ENCODE data around the gene ACSS1. TPM values are rescaled to one million over a fixed set of nuclear protein-coding genes. Genes with fewer than 3 reads are reported as not detected.

Gene ACSS1
- total RNA-seq, 1 donor from 2014 or later, result 0.27 TPM

DNA sequence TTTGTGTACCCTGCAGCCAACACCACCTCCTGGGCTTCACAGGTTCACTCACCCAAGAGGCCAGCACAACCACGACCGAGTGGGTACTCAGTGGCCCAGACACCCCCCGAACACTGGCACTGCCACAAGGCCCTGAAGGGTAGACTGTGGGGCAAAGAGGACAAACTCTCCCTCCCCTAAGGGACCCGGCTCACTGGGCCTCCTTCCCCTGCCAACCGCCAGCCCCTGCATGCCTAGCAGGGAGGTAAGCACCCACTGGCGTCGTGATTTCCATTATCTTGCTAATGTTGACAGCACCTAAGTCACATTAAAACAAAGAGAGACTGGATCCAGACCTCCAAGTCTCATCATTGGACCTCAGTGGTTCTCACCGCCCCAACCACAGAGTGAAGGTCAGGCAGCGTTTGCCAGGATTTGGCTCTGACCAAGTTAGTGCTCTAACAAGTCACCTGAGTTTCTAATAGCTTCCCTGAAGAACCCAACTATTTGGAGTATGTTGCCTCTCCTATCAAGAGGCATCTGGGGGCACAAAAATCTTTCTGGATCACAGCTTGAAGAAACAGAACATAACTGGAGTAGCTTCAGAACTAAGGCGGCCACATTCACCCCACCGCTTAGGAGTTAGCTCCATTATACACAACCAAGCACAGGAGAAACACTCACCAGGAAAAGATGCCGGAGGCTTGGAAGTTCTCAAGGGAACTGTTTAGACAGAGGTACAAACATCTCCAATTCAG, 51.3 kb downstream of the ACSS1 start:
- H3K27ac Mint-ChIP-seq (ENCODE audit: unreplicated experiment), result no peak overlapping the region
- no peaks in the 10 kb centered on the region for H3K79me2 ChIP-seq (ENCODE audit: insufficient read depth, low read length)
- H2AFZ ChIP-seq (ENCODE audit: low read depth, low read length), result no peak overlapping the region
- H3K27me3 ChIP-seq (ENCODE audit: insufficient read depth, low read length), result peaks cover 8% of the 10 kb centered on the region
- H3K4me1 Mint-ChIP-seq (ENCODE audit: low read depth, unreplicated experiment), result no peaks in the 10 kb centered on the region
- no peaks in the 10 kb centered on the region for H3K36me3 Mint-ChIP-seq (ENCODE audit: low read depth, unreplicated experiment)
- H3K4me3 ChIP-seq (ENCODE audit: insufficient read depth, low read depth, low read length), result no peak overlapping the region
- no peak overlapping the region for H3K27ac ChIP-seq (ENCODE audit: low read depth, low read length)
- H3K4me1 ChIP-seq (ENCODE audit: insufficient read depth, low read length), result no peaks in the 10 kb centered on the region
- TF ChIP-seq EZH2 (IDR thresholded peaks at IDR 0.05; ENCODE audit: insufficient read depth, low read length), result no peak
- TF ChIP-seq, protein P1, sequence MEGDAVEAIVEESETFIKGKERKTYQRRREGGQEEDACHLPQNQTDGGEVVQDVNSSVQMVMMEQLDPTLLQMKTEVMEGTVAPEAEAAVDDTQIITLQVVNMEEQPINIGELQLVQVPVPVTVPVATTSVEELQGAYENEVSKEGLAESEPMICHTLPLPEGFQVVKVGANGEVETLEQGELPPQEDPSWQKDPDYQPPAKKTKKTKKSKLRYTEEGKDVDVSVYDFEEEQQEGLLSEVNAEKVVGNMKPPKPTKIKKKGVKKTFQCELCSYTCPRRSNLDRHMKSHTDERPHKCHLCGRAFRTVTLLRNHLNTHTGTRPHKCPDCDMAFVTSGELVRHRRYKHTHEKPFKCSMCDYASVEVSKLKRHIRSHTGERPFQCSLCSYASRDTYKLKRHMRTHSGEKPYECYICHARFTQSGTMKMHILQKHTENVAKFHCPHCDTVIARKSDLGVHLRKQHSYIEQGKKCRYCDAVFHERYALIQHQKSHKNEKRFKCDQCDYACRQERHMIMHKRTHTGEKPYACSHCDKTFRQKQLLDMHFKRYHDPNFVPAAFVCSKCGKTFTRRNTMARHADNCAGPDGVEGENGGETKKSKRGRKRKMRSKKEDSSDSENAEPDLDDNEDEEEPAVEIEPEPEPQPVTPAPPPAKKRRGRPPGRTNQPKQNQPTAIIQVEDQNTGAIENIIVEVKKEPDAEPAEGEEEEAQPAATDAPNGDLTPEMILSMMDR (IDR thresholded peaks at IDR 0.05; ENCODE audit: insufficient read depth, low read depth, low read length), result no peak
- FAIRE-seq (no peak), DNase-seq (ENCODE audit: low read depth) (no peak)
- H3K4me3 Mint-ChIP-seq (ENCODE audit: unreplicated experiment), result no peak overlapping the region
- H3K27me3 Mint-ChIP-seq (ENCODE audit: low read depth, unreplicated experiment), result peaks cover 51% of the 10 kb centered on the region
- H3K4me2 ChIP-seq (ENCODE audit: low read length), result no peak overlapping the region
- no peaks in the 10 kb centered on the region for H3K9me3 Mint-ChIP-seq (ENCODE audit: unreplicated experiment)
- H3K9ac ChIP-seq (ENCODE audit: low read length), result no peak overlapping the region
- H3K9me3 ChIP-seq (ENCODE audit: insufficient read depth, low read depth, low read length), result no peaks in the 10 kb centered on the region
- no peaks in the 10 kb centered on the region for H4K20me1 ChIP-seq (ENCODE audit: insufficient read depth, low read length)
- H3K36me3 ChIP-seq (ENCODE audit: insufficient read depth, low read length), result no peaks in the 10 kb centered on the region

DNA sequence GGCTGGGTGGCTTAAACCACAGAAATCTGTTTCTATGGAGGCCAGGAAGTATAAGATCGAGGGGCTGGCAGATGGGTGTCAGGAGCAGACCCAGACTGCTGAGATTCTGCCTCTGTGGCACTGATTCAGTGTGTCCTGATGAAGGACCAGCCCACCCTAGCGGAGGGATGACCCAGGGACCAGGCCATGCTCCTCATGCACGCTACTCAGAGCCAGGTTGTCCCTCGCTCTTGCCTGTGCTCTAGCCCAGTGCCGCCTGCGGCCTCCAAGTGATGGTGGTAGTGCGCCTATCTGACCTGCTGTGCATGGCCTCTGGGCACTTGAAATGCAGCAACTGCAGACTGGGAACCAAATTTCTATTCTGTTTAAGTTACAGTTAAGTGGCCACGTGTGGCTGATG, 52.3 kb downstream of the ACSS1 start:
- Histone ChIP-seq H2AFZ (ENCODE audit: low read depth, low read length) (no peak overlapping the region), H3K4me2 (ENCODE audit: low read length) (no peak overlapping the region), H3K79me2 (ENCODE audit: insufficient read depth, low read length) (no peaks in the 10 kb centered on the region), H4K20me1 (ENCODE audit: insufficient read depth, low read length) (no peaks in the 10 kb centered on the region), H3K4me3 (ENCODE audit: insufficient read depth, low read depth, low read length) (no peak overlapping the region), H3K9ac (ENCODE audit: low read length) (no peak overlapping the region), H3K4me1 (ENCODE audit: insufficient read depth, low read length) (no peaks in the 10 kb centered on the region), H3K36me3 (ENCODE audit: insufficient read depth, low read length) (no peaks in the 10 kb centered on the region), H3K27me3 (ENCODE audit: insufficient read depth, low read length) (peaks cover 8% of the 10 kb centered on the region), H3K27ac (ENCODE audit: low read depth, low read length) (no peak overlapping the region), H3K9me3 (ENCODE audit: insufficient read depth, low read depth, low read length) (no peaks in the 10 kb centered on the region)
- no peaks in the 10 kb centered on the region for H3K4me1 Mint-ChIP-seq (ENCODE audit: low read depth, unreplicated experiment)
- TF ChIP-seq EZH2 (IDR thresholded peaks at IDR 0.05; ENCODE audit: insufficient read depth, low read length), result no peak
- TF ChIP-seq, protein P1 (IDR thresholded peaks at IDR 0.05; ENCODE audit: insufficient read depth, low read depth, low read length), result no peak
- H3K4me3 Mint-ChIP-seq (ENCODE audit: unreplicated experiment), result no peak overlapping the region
- no peaks in the 10 kb centered on the region for H3K36me3 Mint-ChIP-seq (ENCODE audit: low read depth, unreplicated experiment)
- peaks cover 44% of the 10 kb centered on the region for H3K27me3 Mint-ChIP-seq (ENCODE audit: low read depth, unreplicated experiment)
- FAIRE-seq (no peak), DNase-seq (ENCODE audit: low read depth) (no peak)
- no peaks in the 10 kb centered on the region for H3K9me3 Mint-ChIP-seq (ENCODE audit: unreplicated experiment)
- H3K27ac Mint-ChIP-seq (ENCODE audit: unreplicated experiment), result no peak overlapping the region

DNA sequence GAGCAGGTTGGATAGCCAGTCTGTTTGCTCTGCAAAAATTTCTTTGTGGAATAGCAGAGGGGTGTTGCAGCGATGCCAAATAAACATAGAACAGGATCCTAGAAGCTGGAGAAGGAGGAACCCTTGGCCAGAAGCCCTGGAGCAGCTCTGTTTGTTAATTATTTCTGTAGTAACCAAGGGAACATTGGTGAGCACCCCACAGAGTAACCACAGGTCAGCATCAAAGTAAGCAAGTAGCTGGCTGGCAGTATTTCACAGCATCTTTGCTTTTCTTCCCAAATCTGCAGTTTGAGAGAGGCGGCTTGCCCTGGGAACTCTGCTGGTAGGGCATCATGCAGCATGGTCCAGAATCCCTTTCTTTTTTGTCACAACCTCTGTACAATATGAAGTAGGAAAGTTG, 52.7 kb downstream of the ACSS1 start:
- Histone ChIP-seq H3K4me3 (ENCODE audit: insufficient read depth, low read depth, low read length) (no peak overlapping the region), H3K4me1 (ENCODE audit: insufficient read depth, low read length) (peaks cover under 1% of the 10 kb centered on the region), H3K36me3 (ENCODE audit: insufficient read depth, low read length) (no peaks in the 10 kb centered on the region), H2AFZ (ENCODE audit: low read depth, low read length) (no peak overlapping the region), H3K4me2 (ENCODE audit: low read length) (no peak overlapping the region), H4K20me1 (ENCODE audit: insufficient read depth, low read length) (no peaks in the 10 kb centered on the region), H3K79me2 (ENCODE audit: insufficient read depth, low read length) (no peaks in the 10 kb centered on the region), H3K9ac (ENCODE audit: low read length) (no peak overlapping the region), H3K9me3 (ENCODE audit: insufficient read depth, low read depth, low read length) (no peaks in the 10 kb centered on the region), H3K27me3 (ENCODE audit: insufficient read depth, low read length) (peaks cover 8% of the 10 kb centered on the region), H3K27ac (ENCODE audit: low read depth, low read length) (no peak overlapping the region)
- no peak for DNase-seq (ENCODE audit: low read depth)
- no peaks in the 10 kb centered on the region for H3K4me1 Mint-ChIP-seq (ENCODE audit: low read depth, unreplicated experiment)
- H3K27ac Mint-ChIP-seq (ENCODE audit: unreplicated experiment), result no peak overlapping the region
- H3K9me3 Mint-ChIP-seq (ENCODE audit: unreplicated experiment), result peaks cover 3% of the 10 kb centered on the region
- no peaks in the 10 kb centered on the region for H3K36me3 Mint-ChIP-seq (ENCODE audit: low read depth, unreplicated experiment)
- H3K27me3 Mint-ChIP-seq (ENCODE audit: low read depth, unreplicated experiment), result peaks cover 43% of the 10 kb centered on the region
- no peak for FAIRE-seq
- no peak overlapping the region for H3K4me3 Mint-ChIP-seq (ENCODE audit: unreplicated experiment)
- TF ChIP-seq EZH2 (IDR thresholded peaks at IDR 0.05; ENCODE audit: insufficient read depth, low read length), result no peak
- TF ChIP-seq, protein P1 (IDR thresholded peaks at IDR 0.05; ENCODE audit: insufficient read depth, low read depth, low read length), result no peak

Measured in astrocyte (in vitro differentiated cells and primary cell).